NT2/D1 (cell line): ENCODE measurements around the gene EIF5.

Source experiments
- DNase-seq: peaks from one replicate; pipeline ENCODE4 v3.0.0-alpha.2; 2011; ENCODE audit warnings: low read depth, low spot score
- H3K27me3 ChIP-seq: 2 replicates; pipeline ENCODE4 v1.6.0; 2011; ENCODE audit warnings: mild to moderate bottlenecking; ENCODE audit not compliant: insufficient read length, insufficient read depth
- H3K36me3 ChIP-seq: 2 replicates; pipeline ENCODE4 v1.6.1; 2011; ENCODE audit warnings: mild to moderate bottlenecking, low read length, mixed read lengths; ENCODE audit not compliant: insufficient read depth, insufficient read length
- H3K4me1 ChIP-seq: 2 replicates; pipeline ENCODE4 v1.5.1; 2011; ENCODE audit not compliant: insufficient read depth, insufficient read length
- H3K4me3 ChIP-seq: 2 replicates; pipeline ENCODE4 v1.5.1; 2011; ENCODE audit warnings: low read depth; ENCODE audit not compliant: insufficient read length
- H3K9ac ChIP-seq: 2 replicates; pipeline ENCODE4 v1.6.0; 2011; ENCODE audit warnings: low read depth; ENCODE audit not compliant: insufficient read length
- H3K9me3 ChIP-seq: 2 replicates; pipeline ENCODE4 v1.5.1; 2011; ENCODE audit warnings: mild to moderate bottlenecking, low read length; ENCODE audit not compliant: insufficient read depth
- SUZ12 ChIP-seq: IDR thresholded peaks from 2 replicates; pipeline ENCODE4 v1.6.1; 2011; ENCODE audit not compliant: insufficient read length, insufficient read depth; ENCODE audit errors: extremely low read depth
- YY1 ChIP-seq: IDR thresholded peaks from 2 replicates; pipeline ENCODE4 v1.6.1; 2011; ENCODE audit not compliant: insufficient read length, insufficient read depth
- ZNF274 ChIP-seq: IDR thresholded peaks from 2 replicates; pipeline ENCODE4 v1.6.1; 2011; ENCODE audit warnings: mild to moderate bottlenecking, low read depth, low read length

EIF5 gene

GRCh38 chr14:103377522-103378037, 43.5 kb downstream of the EIF5 start:
- TF ChIP-seq ZNF274 (no peak), SUZ12 (no peak), YY1 (no peak)
- Histone ChIP-seq H3K9me3 (no peaks in the 10 kb centered on the region), H3K9ac (no peak overlapping the region), H3K27me3 (no peaks in the 10 kb centered on the region), H3K4me1 (peaks cover 5% of the 10 kb centered on the region), H3K36me3 (no peaks in the 10 kb centered on the region), H3K4me3 (no peak overlapping the region)
- DNase-seq, result no peak

- no peaks in the 10 kb centered on the region for H3K36me3 ChIP-seq
- no peaks in the 10 kb centered on the region for H3K9me3 ChIP-seq
- no peak for DNase-seq
- H3K4me1 ChIP-seq, result peaks cover 2% of the 10 kb centered on the region
- no peaks in the 10 kb centered on the region for H3K27me3 ChIP-seq
- H3K4me3 ChIP-seq, result no peak overlapping the region
- no peak overlapping the region for H3K9ac ChIP-seq
- TF ChIP-seq SUZ12, result no peak
These were observed 44.2 kb downstream of the EIF5 start for GRCh38 chr14:103378038-103378854.

- Histone ChIP-seq H3K27me3 (peaks cover 6% of the 10 kb centered on the region), H3K9ac (no peak overlapping the region), H3K9me3 (no peaks in the 10 kb centered on the region), H3K4me3 (no peak overlapping the region), H3K36me3 (no peaks in the 10 kb centered on the region), H3K4me1 (peaks cover 6% of the 10 kb centered on the region)
- DNase-seq, result no peak
- TF ChIP-seq ZNF274, result no peak
- TF ChIP-seq SUZ12, result no peak
- TF ChIP-seq YY1, result no peak
These were observed 46.8 kb downstream of the EIF5 start for GRCh38 chr14:103380719-103381377.

GRCh38 chr14:103382376-103382775, 48.3 kb downstream of the EIF5 start:
- H3K27me3 ChIP-seq, result peaks cover 6% of the 10 kb centered on the region
- peaks cover 6% of the 10 kb centered on the region for H3K4me1 ChIP-seq
- DNase-seq, result no peak
- H3K9me3 ChIP-seq, result no peaks in the 10 kb centered on the region
- TF ChIP-seq SUZ12, result no peak
- TF ChIP-seq ZNF274, result no peak
- no peak for TF ChIP-seq YY1
- H3K4me3 ChIP-seq, result no peak overlapping the region
- no peaks in the 10 kb centered on the region for H3K36me3 ChIP-seq
- H3K9ac ChIP-seq, result no peak overlapping the region

- TF ChIP-seq YY1 (no peak), ZNF274 (no peak), SUZ12 (no peak)
- H3K9me3 ChIP-seq, result no peaks in the 10 kb centered on the region
- H3K4me3 ChIP-seq, result peak overlapping the region; percentile 94
- H3K36me3 ChIP-seq, result peaks cover 2% of the 10 kb centered on the region
- no peak for DNase-seq
- H3K4me1 ChIP-seq, result peaks cover 4% of the 10 kb centered on the region
- peaks cover 6% of the 10 kb centered on the region for H3K27me3 ChIP-seq
- peak overlapping the region; percentile 67 for H3K9ac ChIP-seq
These were observed 50.6 kb downstream of the EIF5 start for GRCh38 chr14:103384450-103385151.

GRCh38 chr14:103385152-103385928, 51.3 kb downstream of the EIF5 start, which contains the start of gene MARK3:
Gene MARK3 (plus strand): TSS chr14:103385415. CDS start chr14:103386030, 615 bp downstream.
- peak within 1 kb of the TSS; percentile 94 for H3K4me3 ChIP-seq
- peaks cover 6% of the 10 kb centered on the region for H3K27me3 ChIP-seq
- DNase-seq, result peak; percentile 92
- TF ChIP-seq YY1 (peak; percentile 75), ZNF274 (no peak)
- H3K4me1 ChIP-seq, result peaks cover 4% of the 10 kb centered on the region
- peaks cover 2% of the 10 kb centered on the region for H3K36me3 ChIP-seq
- H3K9me3 ChIP-seq, result no peaks in the 10 kb centered on the region
- peak within 1 kb of the TSS; percentile 95 for H3K9ac ChIP-seq
